K562 (cell line): ENCODE data around the gene NOP10. TPM values are rescaled to one million over a fixed set of nuclear protein-coding genes. Genes with fewer than 3 reads are reported as not detected.

Source experiments
- ATAC-seq: fragments of 200-7000 bp; cut with Tn5 transposase; 3 replicates; pipeline ENCODE4 v1.9.1; 2020; ENCODE audit warnings: moderate library complexity
- BruUV-seq: library from RNA; stranded (reverse); fragments of 400-500 nt; replicated peaks from 2 replicates; lab custom pipeline; 2021; lab: Mats Ljungman, UMichigan
- CTCF ChIA-PET: fragments of 300-600 bp; formaldehyde crosslinking; extraction: SDS; loops from one replicate; lab custom pipeline; 2021; ENCODE audit warnings: low intra/inter-chr PET ratio; lab: Yijun Ruan, JAX
- POLR2A ChIA-PET: fragments of 300-600, 350-650 bp; sonication (Branson Sonifier 250); formaldehyde crosslinking; extraction: SDS; loops from one replicate; lab custom pipeline; 2021; ENCODE audit warnings: antibody characterized with exemption, inconsistent platforms; lab: Yijun Ruan, JAX
- DNase-seq, 4 experiments: peaks; one replicate each; pipeline versions ENCODE4 v3.0.0 to v3.0.0-alpha.2; 2011 to 2018; ENCODE audit warnings: low spot score in 3 of 4, mixed read lengths in 3 of 4; ENCODE audit errors: extremely low read depth in 1 of 4
- FAIRE-seq: peaks from 2 replicates; lab custom pipeline; 2011; peaks lifted over from hg19 to GRCh38; lab: Jason Lieb, UNC
- H2AFZ ChIP-seq: 2 replicates; pipeline ENCODE4 v1.6.0; 2011; ENCODE audit warnings: low read depth, low read length, control low read depth, inconsistent platforms
- H3K27ac ChIP-seq: fragments of 200-600 bp; 3 replicates; pipeline ENCODE4 v1.8.0; 2011; ENCODE audit warnings: low read depth, mild to moderate bottlenecking, control low read depth, inconsistent platforms, low read length, moderate library complexity, mixed read lengths; ENCODE audit errors: extremely low read depth
- H3K27me3 ChIP-seq, 2 experiments: fragments of 300-600 bp in 1 of 2; 2 replicates in 1 of 2; 3 replicates in 1 of 2; pipeline versions ENCODE4 v1.6.0 to v1.8.0; 2011; ENCODE audit warnings: inconsistent platforms in 2 of 2, low read length in 2 of 2, mild to moderate bottlenecking in 1 of 2, mixed read lengths in 1 of 2, moderate library complexity in 1 of 2; ENCODE audit not compliant: control insufficient read depth in 2 of 2, insufficient read depth in 2 of 2
- H3K36me3 ChIP-seq: fragments of 300-600 bp; 3 replicates; pipeline ENCODE4 v1.8.0; 2011; ENCODE audit warnings: mild to moderate bottlenecking, low read length, inconsistent platforms; ENCODE audit not compliant: control insufficient read depth, insufficient read depth
- H3K4me1 ChIP-seq, 2 experiments: fragments of 200-600 bp in 1 of 2; replicated peaks in 1 of 2; 2 replicates in 1 of 2; 3 replicates in 1 of 2; pipeline versions ENCODE4 v1.5.1 to v1.8.0; 2011; ENCODE audit warnings: inconsistent platforms in 2 of 2, low read length in 2 of 2, mild to moderate bottlenecking in 1 of 2, mixed read lengths in 1 of 2, moderate library complexity in 1 of 2; ENCODE audit not compliant: control insufficient read depth in 2 of 2, insufficient read depth in 2 of 2
- H3K4me2 ChIP-seq: 2 replicates; pipeline ENCODE4 v1.6.1; 2011; ENCODE audit warnings: low read length, control low read depth, inconsistent platforms, mixed read lengths; ENCODE audit not compliant: insufficient read depth
- H3K4me3 ChIP-seq: fragments of 200-600 bp; sonication (generic), shearing (Covaris generic); 2 replicates; pipeline ENCODE4 v1.5.1; 2016; ENCODE audit warnings: control low read depth, inconsistent platforms
- H3K79me2 ChIP-seq: fragments of 200-600 bp; 3 replicates; pipeline ENCODE4 v1.8.0; 2011; ENCODE audit warnings: low read length, inconsistent platforms; ENCODE audit not compliant: control insufficient read depth, insufficient read depth
- H3K9ac ChIP-seq, 2 experiments: 2 replicates each; pipeline versions ENCODE4 v1.6.0 to v1.6.1; 2011; ENCODE audit warnings: low read depth in 2 of 2, low read length in 2 of 2, control low read depth in 1 of 2, inconsistent platforms in 1 of 2, mild to moderate bottlenecking in 1 of 2, mixed read lengths in 1 of 2; ENCODE audit not compliant: insufficient read depth in 1 of 2
- H3K9me1 ChIP-seq: one replicate; pipeline ENCODE4 v1.6.0; 2011; ENCODE audit warnings: inconsistent platforms, mild to moderate bottlenecking, low read length, moderate library complexity; ENCODE audit not compliant: control insufficient read depth, insufficient read depth
- H3K9me3 ChIP-seq: replicated peaks from 2 replicates; pipeline ENCODE4 v1.5.1; 2011; ENCODE audit warnings: low read depth, low read length, inconsistent platforms; ENCODE audit not compliant: control insufficient read depth, insufficient read depth
- H4K20me1 ChIP-seq: replicated peaks from 2 replicates; pipeline ENCODE4 v1.6.1; 2011; ENCODE audit warnings: low read length, inconsistent platforms, mixed read lengths; ENCODE audit not compliant: control insufficient read depth, insufficient read depth
- ZNF121 ChIP-seq: sonication (generic); formaldehyde crosslinking; conservative IDR thresholded peaks from 2 replicates; pipeline ENCODE4 v1.8.0; 2022; ENCODE audit warnings: missing genetic modification reagents
- WGBS: fragments of 100-300 bp; shearing (Covaris generic); methylation state at CpG from one replicate; pipeline ENCODE4 v1.1.6; 2016; ENCODE audit warnings: low coverage, mixed read lengths; ENCODE audit not compliant: insufficient coverage; ENCODE audit errors: missing lambda C conversion rate; 5-methylcytosine and 5-hydroxymethylcytosine counted together
- in situ Hi-C: fragments of 300-500 bp; cut with MboI; formaldehyde crosslinking; loops from 4 replicates; pipeline ENCODE4 v1.15.0; 2018; ENCODE audit warnings: inconsistent platforms, mixed read lengths
- intact Hi-C: fragments of 100-400 bp; cut with micrococcal nuclease; formaldehyde crosslinking; loops from 2 replicates; pipeline ENCODE4 v1.14.2; 2022
- polyA plus RNA-seq, 8 experiments: library from polyadenylated mRNA; depleted of rRNA in 4 of 8; stranded (reverse) in 5 of 8; unstranded in 3 of 8; fragments of >200 nt; fragmentation: Nextera tagmentation in 2 of 8; fragmentation: Illumina TruSeq in 1 of 8; extraction: Ambion mirVana in 2 of 8; extraction: Trizol in 1 of 8; gene quantifications; 2 replicates each; pipeline versions ENCODE4 v1.2.1 to v1.2.3, GENCODE V29; 2011 to 2014; ENCODE audit warnings: inconsistent platforms in 1 of 8, missing spikeins in 1 of 8
- total RNA-seq, 7 experiments: library from RNA; depleted of rRNA in 6 of 7; stranded (reverse); fragments of >200 nt in 6 of 7; fragmentation: Illumina TruSeq in 2 of 7; extraction: Trizol in 2 of 7; gene quantifications; 2 replicates each; pipeline versions ENCODE4 v1.2.1 to v1.2.3, GENCODE V29; 2011 to 2021; ENCODE audit warnings: low replicate concordance in 1 of 7
- TF ChIP-seq, protein P1 (sequence below): fragments of 250-450 bp; sonication (Bioruptor Pico); IDR thresholded peaks from 2 replicates; pipeline ENCODE4 v1.4.0; 2020; ENCODE audit warnings: borderline replicate concordance

The NOP10 gene
- total and polyA plus RNA-seq, 9 of the 15 experiments (the other 6 are each of a cell fraction or from before 2014, with no cell fraction given): 250 to 1,663 (median 449) TPM

DNA sequence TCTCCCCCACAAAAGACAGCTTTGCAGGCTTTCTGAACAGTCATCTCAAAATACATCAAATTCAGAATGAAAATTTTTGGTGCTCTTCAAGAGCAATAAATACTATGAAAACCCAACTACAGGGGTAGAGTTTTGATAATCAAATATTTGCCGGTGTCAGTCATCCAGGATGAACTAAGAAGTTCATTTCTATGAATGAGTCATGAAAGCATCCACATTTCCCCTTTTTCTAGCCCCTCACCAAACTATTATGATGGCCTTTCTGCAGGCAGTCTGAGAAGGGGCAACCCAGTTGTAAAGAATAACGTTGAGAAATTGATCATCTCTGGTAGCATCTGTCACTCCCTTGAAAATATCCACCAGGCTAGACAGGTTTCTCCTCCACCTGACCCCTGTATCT lies 27.2 kb upstream of the NOP10 start:
- Histone ChIP-seq H3K79me2 (peaks cover 10% of the 10 kb centered on the region; the same call in 2 of the 3 replicates), H3K36me3 (no peaks in the 10 kb centered on the region), H2AFZ (no peak overlapping the region), H3K9me3 (no peaks in the 10 kb centered on the region), H3K9me1 (no peaks in the 10 kb centered on the region), H3K4me3 (no peak overlapping the region), H3K9ac (no peak overlapping the region), H3K4me1 (peaks cover 7 to 18% of the 10 kb centered on the region in 2 experiments; a peak in 4 of 5 replicates), H3K27me3 (peaks cover 0 to 7% of the 10 kb centered on the region in 2 experiments; a peak in 1 of 5 replicates), H4K20me1 (no peaks in the 10 kb centered on the region), H3K27ac (no peak overlapping the region), H3K4me2 (no peak overlapping the region)
- in situ Hi-C loops (no loop called here), intact Hi-C loops (no loop called here)
- BruUV-seq: no TSS peak
- DNase-seq: no peak
- ChIA-PET POLR2A (interaction anchor here (0.6 kb wide), 2 partner anchors 70 to 476 kb away, joined by 3 to 4 read pairs; no protein-coding TSS in a partner anchor), CTCF (no interaction called here)
- no peak for ATAC-seq
- WGBS: 3% methylated on average over 2 of the region's 2 CpGs
- TF ChIP-seq, protein P1, sequence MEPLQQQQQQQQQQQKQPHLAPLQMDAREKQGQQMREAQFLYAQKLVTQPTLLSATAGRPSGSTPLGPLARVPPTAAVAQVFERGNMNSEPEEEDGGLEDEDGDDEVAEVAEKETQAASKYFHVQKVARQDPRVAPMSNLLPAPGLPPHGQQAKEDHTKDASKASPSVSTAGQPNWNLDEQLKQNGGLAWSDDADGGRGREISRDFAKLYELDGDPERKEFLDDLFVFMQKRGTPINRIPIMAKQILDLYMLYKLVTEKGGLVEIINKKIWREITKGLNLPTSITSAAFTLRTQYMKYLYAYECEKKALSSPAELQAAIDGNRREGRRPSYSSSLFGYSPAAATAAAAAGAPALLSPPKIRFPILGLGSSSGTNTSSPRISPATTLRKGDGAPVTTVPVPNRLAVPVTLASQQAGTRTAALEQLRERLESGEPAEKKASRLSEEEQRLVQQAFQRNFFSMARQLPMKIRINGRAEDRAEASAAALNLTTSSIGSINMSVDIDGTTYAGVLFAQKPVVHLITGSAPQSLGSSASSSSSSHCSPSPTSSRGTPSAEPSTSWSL (CRISPR knock-in tag): no peak
- no peak for TF ChIP-seq ZNF121
- no peak for FAIRE-seq
